22Rv1 (cell line): ENCODE measurements around the gene DCLK3.

Source experiments
- ZFX ChIP-seq: fragments of 450-650 bp; IDR thresholded peaks from 2 replicates; pipeline ENCODE4 v1.6.1; 2017; ENCODE audit warnings: antibody characterized with exemption, borderline replicate concordance
- TF ChIP-seq, protein P1 (sequence below): fragments of 450-650 bp; IDR thresholded peaks from 2 replicates; pipeline ENCODE4 v1.5.1; 2017; ENCODE audit warnings: mild to moderate bottlenecking

DNA sequence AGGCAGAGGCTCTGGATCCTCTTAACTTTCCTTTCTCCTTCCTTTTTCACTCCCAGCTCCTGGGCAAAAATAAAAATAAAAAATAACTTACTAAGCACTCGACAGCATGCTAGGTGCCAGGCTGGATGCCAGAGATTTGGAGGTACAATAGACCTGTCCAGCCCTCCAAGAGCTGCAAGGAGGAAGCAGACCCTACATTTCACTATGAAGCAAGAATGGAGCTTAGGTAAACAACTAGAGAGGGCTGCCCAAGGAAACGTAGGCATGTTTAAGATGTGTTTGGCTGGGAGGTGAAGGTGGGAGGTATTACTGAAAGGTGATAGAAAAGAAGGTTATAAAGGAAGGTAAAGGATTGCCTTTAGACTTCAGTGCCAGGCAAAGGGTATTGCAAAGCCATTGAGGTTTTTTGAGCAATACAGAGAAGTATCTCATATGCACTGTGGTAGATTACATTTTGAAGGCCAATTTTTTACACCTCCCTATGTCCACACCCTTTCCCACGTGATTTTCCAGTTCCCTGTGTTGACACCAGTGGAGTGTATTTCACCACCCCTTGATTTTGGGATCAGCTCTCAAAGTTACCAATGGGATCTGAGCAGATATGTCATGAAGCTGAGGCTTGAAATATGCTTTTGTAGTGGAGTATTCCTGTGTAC, 69.1 kb downstream of the DCLK3 start:
- TF ChIP-seq, protein P1, sequence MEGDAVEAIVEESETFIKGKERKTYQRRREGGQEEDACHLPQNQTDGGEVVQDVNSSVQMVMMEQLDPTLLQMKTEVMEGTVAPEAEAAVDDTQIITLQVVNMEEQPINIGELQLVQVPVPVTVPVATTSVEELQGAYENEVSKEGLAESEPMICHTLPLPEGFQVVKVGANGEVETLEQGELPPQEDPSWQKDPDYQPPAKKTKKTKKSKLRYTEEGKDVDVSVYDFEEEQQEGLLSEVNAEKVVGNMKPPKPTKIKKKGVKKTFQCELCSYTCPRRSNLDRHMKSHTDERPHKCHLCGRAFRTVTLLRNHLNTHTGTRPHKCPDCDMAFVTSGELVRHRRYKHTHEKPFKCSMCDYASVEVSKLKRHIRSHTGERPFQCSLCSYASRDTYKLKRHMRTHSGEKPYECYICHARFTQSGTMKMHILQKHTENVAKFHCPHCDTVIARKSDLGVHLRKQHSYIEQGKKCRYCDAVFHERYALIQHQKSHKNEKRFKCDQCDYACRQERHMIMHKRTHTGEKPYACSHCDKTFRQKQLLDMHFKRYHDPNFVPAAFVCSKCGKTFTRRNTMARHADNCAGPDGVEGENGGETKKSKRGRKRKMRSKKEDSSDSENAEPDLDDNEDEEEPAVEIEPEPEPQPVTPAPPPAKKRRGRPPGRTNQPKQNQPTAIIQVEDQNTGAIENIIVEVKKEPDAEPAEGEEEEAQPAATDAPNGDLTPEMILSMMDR = no peak
- no peak for TF ChIP-seq ZFX
